Ishikawa (cell line): ENCODE results near the gene TCF20.

ENCODE experiments used
- CEBPB ChIP-seq: IDR thresholded peaks from 2 replicates; pipeline ENCODE4 v1.6.1; 2012
- CREB1 ChIP-seq: IDR thresholded peaks from 2 replicates; pipeline ENCODE4 v1.6.1; 2012; ENCODE audit warnings: low read depth
- EGR1 ChIP-seq: IDR thresholded peaks from 2 replicates; pipeline ENCODE4 v1.6.1; 2012
- EP300 ChIP-seq: IDR thresholded peaks from 2 replicates; pipeline ENCODE4 v1.6.1; 2012; ENCODE audit warnings: borderline replicate concordance
- FOXM1 ChIP-seq: IDR thresholded peaks from 2 replicates; pipeline ENCODE4 v1.6.1; 2012; ENCODE audit warnings: low read depth, borderline replicate concordance
- MAX ChIP-seq: IDR thresholded peaks from 2 replicates; pipeline ENCODE4 v1.6.1; 2012
- NFIC ChIP-seq: IDR thresholded peaks from 2 replicates; pipeline ENCODE4 v1.6.1; 2012
- RAD21 ChIP-seq: IDR thresholded peaks from 2 replicates; pipeline ENCODE4 v1.6.1; 2012; ENCODE audit warnings: low read depth
- TAF1 ChIP-seq: IDR thresholded peaks from 2 replicates; pipeline ENCODE4 v1.6.1; 2012; ENCODE audit warnings: low read depth, mild to moderate bottlenecking
- TCF12 ChIP-seq: IDR thresholded peaks from 2 replicates; pipeline ENCODE4 v1.6.1; 2012; ENCODE audit warnings: low read depth
- TEAD4 ChIP-seq: IDR thresholded peaks from 2 replicates; pipeline ENCODE4 v1.6.1; 2012
- USF1 ChIP-seq: IDR thresholded peaks from 2 replicates; pipeline ENCODE4 v1.6.1; 2012
- YY1 ChIP-seq: IDR thresholded peaks from 2 replicates; pipeline ENCODE4 v1.6.1; 2012; ENCODE audit warnings: low read depth
- ZBTB7A ChIP-seq: IDR thresholded peaks from 2 replicates; pipeline ENCODE4 v1.6.1; 2012; ENCODE audit warnings: low read depth
- TF ChIP-seq, protein P1 (sequence below): IDR thresholded peaks from 2 replicates; pipeline ENCODE4 v1.6.1; 2012; ENCODE audit warnings: low read depth, mild to moderate bottlenecking

Gene TCF20

GRCh38 chr22:42287174-42287890 lies 16.9 kb upstream of the TCF20 start:
- TF ChIP-seq USF1 (no peak), CREB1 (no peak), EP300 (no peak), EGR1 (no peak), FOXM1 (no peak), RAD21 (no peak), MAX (no peak), CEBPB (no peak), TCF12 (no peak), TAF1 (no peak), TEAD4 (no peak), YY1 (no peak), NFIC (no peak), ZBTB7A (no peak)
- TF ChIP-seq, protein P1, sequence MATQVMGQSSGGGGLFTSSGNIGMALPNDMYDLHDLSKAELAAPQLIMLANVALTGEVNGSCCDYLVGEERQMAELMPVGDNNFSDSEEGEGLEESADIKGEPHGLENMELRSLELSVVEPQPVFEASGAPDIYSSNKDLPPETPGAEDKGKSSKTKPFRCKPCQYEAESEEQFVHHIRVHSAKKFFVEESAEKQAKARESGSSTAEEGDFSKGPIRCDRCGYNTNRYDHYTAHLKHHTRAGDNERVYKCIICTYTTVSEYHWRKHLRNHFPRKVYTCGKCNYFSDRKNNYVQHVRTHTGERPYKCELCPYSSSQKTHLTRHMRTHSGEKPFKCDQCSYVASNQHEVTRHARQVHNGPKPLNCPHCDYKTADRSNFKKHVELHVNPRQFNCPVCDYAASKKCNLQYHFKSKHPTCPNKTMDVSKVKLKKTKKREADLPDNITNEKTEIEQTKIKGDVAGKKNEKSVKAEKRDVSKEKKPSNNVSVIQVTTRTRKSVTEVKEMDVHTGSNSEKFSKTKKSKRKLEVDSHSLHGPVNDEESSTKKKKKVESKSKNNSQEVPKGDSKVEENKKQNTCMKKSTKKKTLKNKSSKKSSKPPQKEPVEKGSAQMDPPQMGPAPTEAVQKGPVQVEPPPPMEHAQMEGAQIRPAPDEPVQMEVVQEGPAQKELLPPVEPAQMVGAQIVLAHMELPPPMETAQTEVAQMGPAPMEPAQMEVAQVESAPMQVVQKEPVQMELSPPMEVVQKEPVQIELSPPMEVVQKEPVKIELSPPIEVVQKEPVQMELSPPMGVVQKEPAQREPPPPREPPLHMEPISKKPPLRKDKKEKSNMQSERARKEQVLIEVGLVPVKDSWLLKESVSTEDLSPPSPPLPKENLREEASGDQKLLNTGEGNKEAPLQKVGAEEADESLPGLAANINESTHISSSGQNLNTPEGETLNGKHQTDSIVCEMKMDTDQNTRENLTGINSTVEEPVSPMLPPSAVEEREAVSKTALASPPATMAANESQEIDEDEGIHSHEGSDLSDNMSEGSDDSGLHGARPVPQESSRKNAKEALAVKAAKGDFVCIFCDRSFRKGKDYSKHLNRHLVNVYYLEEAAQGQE = no peak

- no peak for TF ChIP-seq FOXM1
- no peak for TF ChIP-seq ZBTB7A
- no peak for TF ChIP-seq CREB1
- TF ChIP-seq, protein P1 = no peak
- no peak for TF ChIP-seq TCF12
- TF ChIP-seq EP300 = no peak
- TF ChIP-seq RAD21 = no peak
- TF ChIP-seq TEAD4 = no peak
- TF ChIP-seq MAX = no peak
- TF ChIP-seq YY1 = no peak
- TF ChIP-seq TAF1 = no peak
- TF ChIP-seq NFIC = no peak
- no peak for TF ChIP-seq USF1
Measured at GRCh38 chr22:42286205-42286604, 15.8 kb upstream of the TCF20 start.

- TF ChIP-seq, protein P1 = no peak
- no peak for TF ChIP-seq ZBTB7A
- no peak for TF ChIP-seq TEAD4
- TF ChIP-seq YY1 = no peak
- TF ChIP-seq MAX = no peak
- no peak for TF ChIP-seq CEBPB
- no peak for TF ChIP-seq EP300
- TF ChIP-seq RAD21 = no peak
- no peak for TF ChIP-seq TAF1
- no peak for TF ChIP-seq NFIC
- TF ChIP-seq USF1 = no peak
Measured at GRCh38 chr22:42285604-42286003, 15.2 kb upstream of the TCF20 start.
